ENCODE results near the gene IL10RA. TPM values are rescaled to one million over a fixed set of nuclear protein-coding genes. Genes with fewer than 3 reads are reported as not detected.

The IL10RA gene
- total RNA-seq, 6 experiments from 2014 or later: 4.9 to 17.9 (median 7.4) TPM

GRCh38 chr11:118014022-118014421 lies 27.8 kb downstream of the IL10RA start:
- intact Hi-C loops (cut with DNase I): no loop called here
- Histone ChIP-seq H3K9me3 (no peaks in the 10 kb centered on the region), H3K4me3 (no peak overlapping the region), H3K27ac (no peak overlapping the region), H3K36me3 (no peaks in the 10 kb centered on the region), H3K4me1 (peaks cover 0 to 10% (median 0%) of the 10 kb centered on the region in 4 donors), H3K27me3 (no peaks in the 10 kb centered on the region)
- 83% methylated on average over 3 of the region's 3 CpGs for WGBS (ENCODE audit: insufficient coverage, low coverage, low lambda C conversion rate, missing lambda C conversion rate)
- no peak for TF ChIP-seq CTCF (IDR thresholded peaks at IDR 0.05)
- no peak for TF ChIP-seq POLR2A (IDR thresholded peaks at IDR 0.05)
- no peak for DNase-seq
- ATAC-seq: no peak

- ATAC-seq (no peak), DNase-seq (no peak)
- TF ChIP-seq CTCF (IDR thresholded peaks at IDR 0.05) (no peak), POLR2A (IDR thresholded peaks at IDR 0.05) (no peak)
- H3K9me3 ChIP-seq: no peaks in the 10 kb centered on the region
- intact Hi-C loops (cut with DNase I): no loop called here
- no peak overlapping the region for H3K4me3 ChIP-seq
- H3K4me1 ChIP-seq: peaks cover 0 to 7% (median 0%) of the 10 kb centered on the region in 4 donors
- no peaks in the 10 kb centered on the region for H3K36me3 ChIP-seq
- H3K27ac ChIP-seq: no peak overlapping the region
- no peaks in the 10 kb centered on the region for H3K27me3 ChIP-seq
- WGBS (ENCODE audit: insufficient coverage, low coverage, low lambda C conversion rate, missing lambda C conversion rate): 56% methylated on average over 5 of the region's 11 CpGs
These were observed 29.2 kb downstream of the IL10RA start for GRCh38 chr11:118015385-118015841.

GRCh38 chr11:118016104-118016503 lies 29.9 kb downstream of the IL10RA start:
- TF ChIP-seq CTCF (IDR thresholded peaks at IDR 0.05) (no peak), POLR2A (IDR thresholded peaks at IDR 0.05) (no peak)
- Histone ChIP-seq H3K4me3 (no peak overlapping the region), H3K27ac (no peak overlapping the region), H3K27me3 (no peaks in the 10 kb centered on the region), H3K4me1 (peaks cover 0 to 2% (median 0%) of the 10 kb centered on the region in 4 donors), H3K36me3 (no peaks in the 10 kb centered on the region), H3K9me3 (no peaks in the 10 kb centered on the region)
- intact Hi-C loops (cut with DNase I): no loop called here
- ATAC-seq (no peak), DNase-seq (no peak)
- WGBS (ENCODE audit: insufficient coverage, low coverage, low lambda C conversion rate, missing lambda C conversion rate): 28% methylated on average over 2 of the region's 4 CpGs

- intact Hi-C loops (cut with DNase I): no loop called here
- ATAC-seq: no peak
These were observed 30.9 kb downstream of the IL10RA start for GRCh38 chr11:118017111-118017510.

More at GRCh38 chr11:118017111-118017510, 30.9 kb downstream of the IL10RA start:
- WGBS (ENCODE audit: insufficient coverage, low coverage, low lambda C conversion rate, missing lambda C conversion rate): 23% methylated on average over 2 of the region's 3 CpGs
- no peak for DNase-seq
- no peak overlapping the region for H3K27ac ChIP-seq
- TF ChIP-seq CTCF (IDR thresholded peaks at IDR 0.05) (no peak), POLR2A (IDR thresholded peaks at IDR 0.05) (no peak)
- H3K27me3 ChIP-seq: no peaks in the 10 kb centered on the region
- H3K9me3 ChIP-seq: no peaks in the 10 kb centered on the region
- H3K4me1 ChIP-seq: no peaks in the 10 kb centered on the region
- no peak overlapping the region for H3K4me3 ChIP-seq
- no peaks in the 10 kb centered on the region for H3K36me3 ChIP-seq
